ENCODE measurements around the gene CBFA2T3.
"Not testable (repeated sequence)": the region's sequence is repeated elsewhere in the genome, so short reads cannot be mapped to it uniquely, and the experiment has no call there.

CBFA2T3 gene

DNA sequence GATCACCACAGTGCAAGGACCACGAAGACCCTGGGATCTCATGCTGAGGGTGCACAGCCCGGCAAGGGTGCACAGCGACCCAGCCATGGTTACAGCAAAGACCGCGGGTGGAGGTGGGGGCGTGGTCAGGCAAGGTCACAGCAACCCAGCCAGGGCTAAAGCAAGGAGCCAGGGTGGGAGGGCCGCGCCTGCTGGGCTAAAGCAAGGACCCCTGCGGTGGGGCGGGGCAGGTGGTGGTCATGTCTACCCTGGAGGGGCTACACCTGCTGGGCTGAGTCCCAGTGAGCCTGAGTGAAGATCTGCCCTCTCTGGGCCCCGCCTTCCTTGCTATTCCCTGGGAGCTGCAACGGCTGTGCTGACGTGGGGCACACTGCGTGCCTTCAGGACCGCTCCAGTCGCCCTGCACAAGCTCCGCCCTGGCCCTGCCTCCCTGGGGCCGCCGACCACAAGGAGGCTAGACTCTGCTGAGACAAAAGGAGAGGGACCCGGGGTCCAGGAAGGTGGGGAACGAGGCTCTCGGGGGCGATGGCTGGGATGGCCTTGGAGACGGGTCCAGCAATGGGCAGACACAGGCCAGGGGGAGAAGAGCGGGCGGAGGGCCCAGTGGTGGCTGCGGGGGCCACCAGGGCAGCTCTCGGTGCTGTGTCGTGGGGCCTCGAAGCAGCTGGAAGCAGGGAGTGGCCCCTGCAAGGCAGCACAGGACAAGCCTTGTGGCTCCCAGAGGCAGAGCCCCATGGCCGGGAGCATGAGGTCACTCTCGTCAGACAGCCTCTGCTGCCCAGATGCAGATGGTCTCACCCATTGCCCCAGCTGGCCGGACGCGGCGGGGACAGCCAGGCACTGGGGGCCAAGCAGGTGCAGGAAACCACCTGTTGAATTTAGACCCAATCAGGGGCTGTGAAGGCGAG, 52.8 kb downstream of the CBFA2T3 start:
- Mint-ChIP-seq H3K4me3 (no peak overlapping the region), H3K9me3 (no peaks in the 10 kb centered on the region), H3K27ac (no peak overlapping the region), H3K27me3 (no peaks in the 10 kb centered on the region), H3K4me1 (peaks cover 17% of the 10 kb centered on the region)
- DNase-seq (no peak), ATAC-seq (no peak)

GRCh38 chr16:88923450-88923849, 53.6 kb downstream of the CBFA2T3 start:
- Mint-ChIP-seq H3K9me3 (no peaks in the 10 kb centered on the region), H3K4me1 (peaks cover 17% of the 10 kb centered on the region), H3K27ac (no peak overlapping the region), H3K4me3 (no peak overlapping the region), H3K27me3 (no peaks in the 10 kb centered on the region)
- ATAC-seq (no peak), DNase-seq (no peak)

DNA sequence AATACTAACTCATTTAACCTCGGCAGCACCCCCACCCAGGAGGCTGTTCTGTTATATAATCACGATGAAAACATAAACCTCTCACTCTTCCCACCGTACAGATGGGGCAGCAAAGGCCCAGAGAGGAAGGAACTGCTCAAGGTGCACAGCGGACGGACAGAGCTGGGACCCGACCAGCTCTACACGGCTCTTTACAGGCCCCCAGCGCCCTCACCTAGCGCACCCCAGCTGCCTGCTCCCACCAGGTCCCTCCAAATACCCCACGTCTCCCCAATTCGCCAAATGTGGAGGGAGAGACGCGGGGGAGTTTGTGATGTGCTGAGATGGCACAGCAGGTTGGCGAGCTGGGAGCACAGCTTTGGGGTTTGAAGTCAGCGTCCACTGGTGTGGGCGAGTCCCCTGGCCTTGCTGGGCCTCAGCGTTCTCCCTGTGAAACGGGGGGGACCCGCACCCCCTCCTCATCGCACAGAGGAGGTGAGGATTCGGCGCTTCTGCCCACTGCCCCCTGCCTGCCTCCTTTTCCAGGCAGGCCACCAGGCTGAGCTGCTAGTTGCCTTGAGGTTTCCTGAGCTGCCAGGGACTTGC, 54.1 kb downstream of the CBFA2T3 start:
- H3K27ac Mint-ChIP-seq: no peak overlapping the region
- no peaks in the 10 kb centered on the region for H3K27me3 Mint-ChIP-seq
- no peaks in the 10 kb centered on the region for H3K9me3 Mint-ChIP-seq
- ATAC-seq (no peak), DNase-seq (no peak)
- no peak overlapping the region for H3K4me3 Mint-ChIP-seq
- peaks cover 17% of the 10 kb centered on the region for H3K4me1 Mint-ChIP-seq

DNA sequence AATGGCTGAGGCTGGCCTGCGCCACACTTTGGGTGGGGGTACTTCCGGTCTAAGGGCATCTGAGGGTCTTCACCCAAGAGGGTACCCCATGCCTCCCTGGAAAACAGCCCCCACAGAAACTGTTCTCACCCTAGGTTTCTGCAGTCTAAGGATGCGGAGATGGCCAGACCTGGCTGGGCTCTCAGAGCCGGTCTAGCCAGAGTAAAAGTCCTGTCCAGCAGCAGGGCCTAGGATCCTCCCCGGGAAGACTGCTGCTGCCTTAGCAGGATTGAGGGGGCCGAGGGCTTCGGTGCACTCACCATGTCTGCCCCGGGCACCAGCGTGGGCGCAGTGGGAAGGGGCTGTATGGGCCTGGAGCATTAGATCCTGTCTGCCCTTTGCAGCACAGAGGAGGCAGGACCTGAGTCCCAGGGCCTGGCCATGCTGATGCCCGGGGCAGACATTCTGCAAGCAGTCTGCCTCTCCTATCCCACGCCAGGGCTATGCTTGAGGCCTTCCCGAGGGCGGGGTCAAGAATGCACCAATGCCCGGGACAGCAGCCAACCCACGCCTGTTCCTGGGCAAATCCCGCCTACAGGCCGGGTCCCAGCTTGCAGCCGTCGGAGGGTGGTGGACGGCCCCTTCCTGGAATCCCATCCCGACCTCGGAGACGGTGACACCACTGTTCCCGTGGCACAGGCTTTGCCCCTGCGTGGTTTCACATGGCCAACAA, 54.7 kb downstream of the CBFA2T3 start:
- Mint-ChIP-seq H3K27me3 (no peaks in the 10 kb centered on the region), H3K4me1 (peaks cover 17% of the 10 kb centered on the region), H3K27ac (no peak overlapping the region), H3K9me3 (no peaks in the 10 kb centered on the region), H3K4me3 (peak overlapping the region in 1 of 2 donors; percentile 57)
- no peak for ATAC-seq
- no peak for DNase-seq

DNA sequence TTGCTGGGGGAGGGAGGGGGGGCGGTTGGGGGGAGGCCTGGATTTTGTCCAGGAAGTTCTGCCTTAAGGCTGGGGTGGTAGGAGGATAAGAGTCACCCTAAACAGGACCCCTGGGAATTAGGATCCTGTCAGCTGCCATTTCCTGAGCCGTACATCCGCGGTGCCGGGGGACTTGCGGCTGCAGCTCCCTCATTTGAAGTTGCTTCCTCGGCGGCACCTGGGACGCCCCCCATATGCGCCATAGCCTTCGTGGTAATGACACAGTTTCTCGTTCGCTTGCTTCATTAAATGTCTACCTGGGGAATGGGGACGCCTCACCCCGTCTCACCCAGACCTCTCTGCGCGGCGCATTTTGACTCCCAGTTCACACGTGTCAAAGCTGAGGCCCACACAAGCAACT, 55.4 kb downstream of the CBFA2T3 start:
- Mint-ChIP-seq H3K4me3 (peak overlapping the region in 1 of 2 donors; percentile 57), H3K9me3 (no peaks in the 10 kb centered on the region), H3K27me3 (no peaks in the 10 kb centered on the region), H3K4me1 (peaks cover 17% of the 10 kb centered on the region), H3K27ac (peak overlapping the region in 1 of 2 donors; percentile 12)
- DNase-seq (no peak), ATAC-seq (no peak)

DNA sequence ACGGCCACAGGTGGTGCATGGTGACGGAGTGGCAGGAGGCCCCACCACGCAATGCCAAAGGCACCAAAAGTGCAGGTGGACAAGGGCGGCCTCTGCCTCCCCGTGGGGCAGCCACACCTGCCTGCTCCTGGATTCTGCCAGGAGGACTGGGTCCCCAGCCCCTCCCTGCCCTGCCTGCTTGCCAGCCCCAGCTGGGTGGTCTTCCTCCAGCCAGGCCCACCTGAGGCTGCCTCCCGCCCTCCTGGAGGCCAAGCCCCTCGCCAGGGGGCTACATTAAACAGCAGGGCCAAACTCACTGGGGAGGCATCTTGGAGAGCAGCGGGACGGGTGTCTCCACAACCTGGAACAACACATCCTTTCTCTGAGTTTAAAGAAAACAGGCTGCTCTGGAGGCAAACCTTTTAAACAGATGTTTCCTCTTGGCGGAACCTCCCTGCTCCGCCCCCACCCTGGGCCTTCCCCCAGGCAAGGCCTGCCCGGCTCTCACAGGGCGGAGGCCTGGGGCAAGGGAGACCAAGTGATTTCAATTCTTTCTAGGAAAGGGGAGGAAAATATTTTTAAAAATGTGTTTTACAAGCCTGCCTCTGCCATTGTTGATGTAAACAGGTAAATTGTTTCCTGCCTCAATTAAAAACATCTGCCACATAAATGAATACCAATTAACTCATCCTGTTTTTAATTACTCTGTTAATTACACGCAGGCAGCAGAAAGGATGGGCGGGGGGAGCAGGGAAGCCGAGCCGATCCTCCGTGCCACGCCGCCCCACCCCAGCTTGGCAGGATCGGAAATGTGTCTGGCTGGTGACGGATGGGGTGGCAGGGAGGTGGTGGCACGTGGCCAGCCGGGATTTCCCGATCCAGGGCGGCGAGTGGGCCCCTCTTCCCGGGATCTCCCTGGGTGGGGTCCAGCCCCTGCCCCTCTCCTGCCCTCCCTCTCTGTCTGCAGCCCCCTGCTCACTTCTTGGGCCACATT, 56.1 kb downstream of the CBFA2T3 start:
- H3K27me3 Mint-ChIP-seq: no peaks in the 10 kb centered on the region
- no peaks in the 10 kb centered on the region for H3K9me3 Mint-ChIP-seq
- H3K4me1 Mint-ChIP-seq: peaks cover 17% of the 10 kb centered on the region
- peak; percentile 43 for ATAC-seq
- H3K27ac Mint-ChIP-seq: peak overlapping the region; percentile 33 to 87
- peak overlapping the region in 1 of 2 donors; percentile 59 for H3K4me3 Mint-ChIP-seq
- DNase-seq: no peak

DNA sequence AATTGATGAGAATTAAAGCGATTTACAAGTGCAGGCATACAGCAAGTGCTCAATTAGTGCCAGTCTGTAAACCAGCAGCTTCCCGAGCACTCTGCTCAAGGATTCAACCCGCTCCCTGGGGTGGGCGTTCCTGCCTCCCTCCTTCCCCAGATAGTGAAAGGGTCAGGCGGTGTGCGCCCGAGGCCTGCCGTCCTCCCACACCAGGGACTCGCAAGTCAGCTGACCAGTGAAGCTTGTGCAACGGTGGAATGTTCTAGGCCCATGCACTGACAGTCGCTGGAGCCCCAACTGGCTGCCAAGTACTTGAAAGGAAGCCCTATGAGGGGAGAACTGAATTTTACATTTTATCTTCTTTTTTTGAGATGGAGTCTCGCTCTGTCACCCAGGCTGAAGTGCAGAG, 57.1 kb downstream of the CBFA2T3 start:
- H3K27ac Mint-ChIP-seq: no peak overlapping the region

GRCh38 chr16:88918896-88919295, 58.1 kb downstream of the CBFA2T3 start:
- DNase-seq, H3K4me3 Mint-ChIP-seq, ATAC-seq, H3K27me3 Mint-ChIP-seq, H3K27ac Mint-ChIP-seq, H3K9me3 Mint-ChIP-seq: not testable (repeated sequence)
- peaks cover 17% of the 10 kb centered on the region for H3K4me1 Mint-ChIP-seq

More for the DNA sequence above, 57.1 kb downstream of the CBFA2T3 start:
- Mint-ChIP-seq H3K9me3 (no peaks in the 10 kb centered on the region), H3K4me1 (peaks cover 17% of the 10 kb centered on the region), H3K4me3 (no peak overlapping the region), H3K27me3 (no peaks in the 10 kb centered on the region)
- no peak for ATAC-seq
- DNase-seq: no peak

DNA sequence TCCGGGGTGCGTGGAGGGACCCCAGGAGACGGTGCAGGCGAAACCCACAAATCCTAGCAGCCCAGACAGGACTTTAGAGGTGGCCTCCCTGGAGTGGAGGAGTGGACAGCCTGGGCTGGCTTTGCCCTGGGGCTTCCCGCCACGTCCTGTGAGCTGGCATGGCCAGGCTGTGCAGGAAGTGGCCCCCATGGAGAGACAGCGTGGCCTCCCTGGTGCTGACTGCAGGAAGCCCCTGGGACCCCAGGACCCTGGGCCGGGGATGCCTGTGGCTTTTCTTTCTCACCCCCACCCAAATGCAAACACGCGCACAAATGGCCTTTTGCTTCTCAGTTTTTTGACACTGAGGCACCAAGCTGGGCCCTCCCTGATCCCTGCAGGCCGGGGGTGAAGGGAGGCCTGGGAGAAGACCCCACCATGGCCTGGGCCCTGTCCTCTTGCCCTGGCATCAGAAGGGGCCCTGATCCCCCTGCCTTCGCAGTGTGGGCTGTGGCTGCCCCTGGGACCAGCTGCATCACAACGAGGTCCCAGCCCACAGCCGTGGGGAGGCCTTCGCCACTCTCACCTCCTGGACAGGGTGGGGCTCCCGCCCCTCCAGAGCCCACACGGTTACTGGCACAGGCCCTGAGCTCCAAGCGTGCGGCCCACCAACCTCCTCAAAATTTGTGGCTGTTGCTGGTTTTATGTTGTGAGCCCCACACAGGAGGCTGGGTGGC, 58.9 kb downstream of the CBFA2T3 start:
- Mint-ChIP-seq H3K4me1 (peaks cover 17% of the 10 kb centered on the region), H3K27me3 (peaks cover 7% of the 10 kb centered on the region), H3K27ac (no peak overlapping the region), H3K9me3 (no peaks in the 10 kb centered on the region), H3K4me3 (no peak overlapping the region)
- no peak for ATAC-seq
- no peak for DNase-seq

DNA sequence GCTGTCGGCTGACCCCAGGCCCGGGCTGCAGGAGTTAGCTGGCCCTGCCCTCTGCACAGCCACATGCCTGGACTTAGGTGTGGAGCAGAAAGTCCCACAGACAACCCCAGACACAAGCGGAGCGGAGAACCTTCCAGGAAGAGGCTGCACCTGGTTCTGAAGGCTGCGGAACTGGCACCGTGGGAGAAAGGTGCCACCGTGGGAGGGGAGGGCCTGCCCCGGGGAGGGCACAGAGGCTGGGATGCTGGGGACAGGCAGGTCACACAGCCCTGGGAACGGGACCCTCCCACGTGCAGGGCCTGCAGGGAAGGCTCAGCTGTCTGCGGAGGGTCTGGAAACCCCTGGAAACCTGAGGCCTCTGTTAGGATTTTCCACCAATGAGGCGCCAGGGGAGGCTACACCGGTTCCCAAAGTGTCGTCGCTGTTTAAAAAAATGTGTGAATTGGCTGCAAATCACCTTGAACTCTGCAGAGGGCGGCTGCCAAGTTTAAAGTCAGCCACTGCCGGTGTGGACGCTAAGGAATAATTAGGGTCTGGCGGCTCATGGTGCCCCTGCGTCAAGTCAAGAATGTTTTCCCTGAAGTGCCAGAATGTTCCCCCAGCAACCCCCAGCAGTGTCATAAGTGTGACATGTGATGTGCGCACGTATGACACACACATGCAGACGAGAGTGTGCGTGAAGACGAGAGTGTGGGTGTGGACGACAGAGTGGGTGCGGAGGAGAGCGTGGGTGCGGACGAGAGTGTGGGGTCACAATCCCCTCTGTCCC, 59.7 kb downstream of the CBFA2T3 start:
- Mint-ChIP-seq H3K27me3 (peaks cover 7% of the 10 kb centered on the region), H3K27ac (no peak overlapping the region), H3K9me3 (no peaks in the 10 kb centered on the region), H3K4me3 (no peak overlapping the region), H3K4me1 (peaks cover 17% of the 10 kb centered on the region)
- ATAC-seq (no peak), DNase-seq (no peak)

GRCh38 chr16:88915639-88916327, 61.2 kb downstream of the CBFA2T3 start:
- Mint-ChIP-seq H3K9me3 (no peaks in the 10 kb centered on the region), H3K27ac (no peak overlapping the region), H3K27me3 (peaks cover 7% of the 10 kb centered on the region), H3K4me1 (peaks cover 2% of the 10 kb centered on the region), H3K4me3 (no peak overlapping the region)
- DNase-seq (no peak), ATAC-seq (peak; percentile 18)

GRCh38 chr16:88914750-88915368, 62.1 kb downstream of the CBFA2T3 start:
- Mint-ChIP-seq H3K9me3 (no peaks in the 10 kb centered on the region), H3K4me3 (no peak overlapping the region), H3K4me1 (no peaks in the 10 kb centered on the region), H3K27me3 (peaks cover 7% of the 10 kb centered on the region), H3K27ac (no peak overlapping the region)
- ATAC-seq (peak; percentile 23), DNase-seq (no peak)

- Mint-ChIP-seq H3K27ac (no peak overlapping the region), H3K4me1 (no peaks in the 10 kb centered on the region), H3K27me3 (peaks cover 7% of the 10 kb centered on the region), H3K4me3 (no peak overlapping the region), H3K9me3 (no peaks in the 10 kb centered on the region)
- ATAC-seq: no peak
- no peak for DNase-seq
These were observed 63.1 kb downstream of the CBFA2T3 start for GRCh38 chr16:88913870-88914269.
